Thyroid gland (tissue), 4 donors: ENCODE measurements around the gene MAMLD1.

ENCODE experiments used
- CTCF ChIP-seq, 6 experiments: fragments of 200-600 bp in 3 of 6; fragments of 450-650 bp in 3 of 6; sonication (generic) in 3 of 6; IDR thresholded peaks; one replicate each; pipeline ENCODE4 v1.5.1; 2016 to 2019; ENCODE audit warnings: antibody characterized with exemption in 6 of 6, mild to moderate bottlenecking in 2 of 6, inconsistent platforms in 1 of 6, moderate library complexity in 1 of 6
- POLR2A ChIP-seq, 2 donors: fragments of 450-650 bp; IDR thresholded peaks; one replicate each; pipeline ENCODE4 v1.6.1; 2017; ENCODE audit warnings: antibody characterized with exemption in 2 of 2, mild to moderate bottlenecking in 2 of 2, moderate library complexity in 1 of 2

- no peak for TF ChIP-seq CTCF (IDR thresholded peaks at IDR 0.05)
- no peak for TF ChIP-seq POLR2A (IDR thresholded peaks at IDR 0.05)
Observed at GRCh38 chrX:150410513-150410912, 47.4 kb downstream of the MAMLD1 start.
